ENCODE data around the gene RFXANK.

DNA sequence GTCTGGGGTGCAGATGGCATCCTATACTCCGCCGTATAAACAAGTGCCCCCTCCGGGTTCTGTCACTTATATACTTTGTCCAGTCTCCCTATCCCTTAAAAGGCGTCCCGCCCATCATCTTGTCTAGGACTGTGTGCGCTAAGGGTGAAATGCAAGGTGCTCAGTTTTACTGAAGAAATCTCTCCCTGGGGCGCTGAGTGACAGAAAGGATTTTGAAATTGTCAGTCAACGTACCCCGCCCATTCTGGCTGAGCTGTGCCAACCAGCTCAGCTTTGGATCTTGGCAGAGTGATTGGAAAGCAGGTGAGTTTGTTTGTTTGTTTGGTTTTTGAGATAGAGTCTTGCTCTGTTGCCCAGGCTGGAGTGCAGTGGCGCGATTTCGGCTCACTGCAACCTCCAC is 49.7 kb upstream of the RFXANK start:
- TF ChIP-seq POLR2G (IDR thresholded peaks at IDR 0.05; ENCODE audit: low read depth, low read length) (no peak), SREBF2 (CRISPR knock-in tag; IDR thresholded peaks at IDR 0.05) (no peak), MXI1 (IDR thresholded peaks at IDR 0.05; ENCODE audit: low read depth, low read length) (no peak), JUN (IDR thresholded peaks at IDR 0.05; ENCODE audit: borderline replicate concordance, low read depth, low read length) (no peak), JUN (CRISPR knock-in tag; IDR thresholded peaks at IDR 0.05; ENCODE audit: borderline replicate concordance) (no peak), MYC (IDR thresholded peaks at IDR 0.05; ENCODE audit: low read depth, low read length) (no peak), MYC (CRISPR knock-in tag; IDR thresholded peaks at IDR 0.05; ENCODE audit: borderline replicate concordance, low read depth) (no peak), POLR2AphosphoS5 (IDR thresholded peaks at IDR 0.05; ENCODE audit: control insufficient read depth, insufficient read depth, low read depth, low read length) (no peak), ZNF431 (CRISPR knock-in tag; IDR thresholded peaks at IDR 0.05) (no peak), RFX7 (CRISPR knock-in tag; IDR thresholded peaks at IDR 0.05) (no peak), HNRNPK (IDR thresholded peaks at IDR 0.05; ENCODE audit: low read depth, low read length, poor library complexity, severe bottlenecking) (no peak), ZNF707 (CRISPR knock-in tag; conservative IDR thresholded peaks at IDR 0.05) (no peak), FOXA1 (IDR thresholded peaks at IDR 0.05; ENCODE audit: borderline replicate concordance) (no peak), PHB2 (IDR thresholded peaks at IDR 0.05; ENCODE audit: low read depth) (no peak), ZNF121 (CRISPR knock-in tag; conservative IDR thresholded peaks at IDR 0.05) (peak; percentile 44)
- TF ChIP-seq, protein P1, sequence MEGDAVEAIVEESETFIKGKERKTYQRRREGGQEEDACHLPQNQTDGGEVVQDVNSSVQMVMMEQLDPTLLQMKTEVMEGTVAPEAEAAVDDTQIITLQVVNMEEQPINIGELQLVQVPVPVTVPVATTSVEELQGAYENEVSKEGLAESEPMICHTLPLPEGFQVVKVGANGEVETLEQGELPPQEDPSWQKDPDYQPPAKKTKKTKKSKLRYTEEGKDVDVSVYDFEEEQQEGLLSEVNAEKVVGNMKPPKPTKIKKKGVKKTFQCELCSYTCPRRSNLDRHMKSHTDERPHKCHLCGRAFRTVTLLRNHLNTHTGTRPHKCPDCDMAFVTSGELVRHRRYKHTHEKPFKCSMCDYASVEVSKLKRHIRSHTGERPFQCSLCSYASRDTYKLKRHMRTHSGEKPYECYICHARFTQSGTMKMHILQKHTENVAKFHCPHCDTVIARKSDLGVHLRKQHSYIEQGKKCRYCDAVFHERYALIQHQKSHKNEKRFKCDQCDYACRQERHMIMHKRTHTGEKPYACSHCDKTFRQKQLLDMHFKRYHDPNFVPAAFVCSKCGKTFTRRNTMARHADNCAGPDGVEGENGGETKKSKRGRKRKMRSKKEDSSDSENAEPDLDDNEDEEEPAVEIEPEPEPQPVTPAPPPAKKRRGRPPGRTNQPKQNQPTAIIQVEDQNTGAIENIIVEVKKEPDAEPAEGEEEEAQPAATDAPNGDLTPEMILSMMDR (IDR thresholded peaks at IDR 0.05 in 2 of 3, conservative IDR thresholded peaks at IDR 0.05 in 1 of 3; ENCODE audit: insufficient read depth in 2 of 3, low read depth in 1 of 3, low read length in 3 of 3): no peak

Data from K562 (cell line).